ENCODE measurements around the gene CDK5RAP3.

DNA sequence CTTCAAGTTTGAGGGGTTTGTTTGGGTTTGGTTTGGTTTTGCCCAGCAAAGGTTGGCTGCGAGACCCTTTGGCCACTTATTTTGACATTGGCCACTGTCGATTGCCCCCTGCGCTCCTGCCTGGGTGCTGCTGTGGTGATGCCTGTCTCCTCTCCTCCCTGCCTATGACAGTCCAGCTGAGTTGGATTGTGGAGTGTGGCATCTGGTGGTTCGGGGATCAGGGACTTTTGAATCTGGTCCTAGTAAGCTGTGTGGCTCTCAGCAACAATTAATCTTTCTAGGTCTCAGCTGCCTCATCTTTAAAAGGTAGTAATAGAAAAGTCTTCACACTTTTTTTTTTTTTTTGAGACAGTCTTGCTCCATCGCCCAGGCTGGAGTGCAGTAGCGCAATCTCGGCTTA is 27.1 kb downstream of the CDK5RAP3 start:
- TF ChIP-seq, protein P1, sequence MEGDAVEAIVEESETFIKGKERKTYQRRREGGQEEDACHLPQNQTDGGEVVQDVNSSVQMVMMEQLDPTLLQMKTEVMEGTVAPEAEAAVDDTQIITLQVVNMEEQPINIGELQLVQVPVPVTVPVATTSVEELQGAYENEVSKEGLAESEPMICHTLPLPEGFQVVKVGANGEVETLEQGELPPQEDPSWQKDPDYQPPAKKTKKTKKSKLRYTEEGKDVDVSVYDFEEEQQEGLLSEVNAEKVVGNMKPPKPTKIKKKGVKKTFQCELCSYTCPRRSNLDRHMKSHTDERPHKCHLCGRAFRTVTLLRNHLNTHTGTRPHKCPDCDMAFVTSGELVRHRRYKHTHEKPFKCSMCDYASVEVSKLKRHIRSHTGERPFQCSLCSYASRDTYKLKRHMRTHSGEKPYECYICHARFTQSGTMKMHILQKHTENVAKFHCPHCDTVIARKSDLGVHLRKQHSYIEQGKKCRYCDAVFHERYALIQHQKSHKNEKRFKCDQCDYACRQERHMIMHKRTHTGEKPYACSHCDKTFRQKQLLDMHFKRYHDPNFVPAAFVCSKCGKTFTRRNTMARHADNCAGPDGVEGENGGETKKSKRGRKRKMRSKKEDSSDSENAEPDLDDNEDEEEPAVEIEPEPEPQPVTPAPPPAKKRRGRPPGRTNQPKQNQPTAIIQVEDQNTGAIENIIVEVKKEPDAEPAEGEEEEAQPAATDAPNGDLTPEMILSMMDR (conservative IDR thresholded peaks at IDR 0.05; ENCODE audit: low read length): no peak
- no peak for TF ChIP-seq EZH2phosphoT487 (IDR thresholded peaks at IDR 0.05; ENCODE audit: borderline replicate concordance)

Measured in Loucy (cell line).